Endothelial cell of umbilical vein (primary cell): ENCODE measurements around the gene ZBTB25.

Experiments used
- CTCF ChIP-seq, 2 donors: IDR thresholded peaks; 1 replicate in 1 of 2; 2 replicates in 1 of 2; pipeline ENCODE4 v1.5.1; 2011; ENCODE audit warnings: low read length in 2 of 2, mild to moderate bottlenecking in 2 of 2, moderate library complexity in 2 of 2, control low read depth in 1 of 2, inconsistent platforms in 1 of 2, low read depth in 1 of 2; ENCODE audit not compliant: insufficient read depth in 1 of 2; ENCODE audit errors: extremely low read depth in 1 of 2
- EZH2 ChIP-seq: IDR thresholded peaks from 2 replicates; pipeline ENCODE4 v1.6.1; 2012; ENCODE audit warnings: borderline replicate concordance, low read depth, mild to moderate bottlenecking, moderate library complexity, low read length, inconsistent platforms; ENCODE audit not compliant: severe bottlenecking
- FOS ChIP-seq: IDR thresholded peaks from 2 replicates; pipeline ENCODE4 v1.6.1; 2011; ENCODE audit warnings: mild to moderate bottlenecking, low read length, moderate library complexity, borderline replicate concordance; ENCODE audit not compliant: insufficient read depth
- GATA2 ChIP-seq: IDR thresholded peaks from 2 replicates; pipeline ENCODE4 v1.7.0; 2011; ENCODE audit warnings: low read depth, mild to moderate bottlenecking, moderate library complexity, mixed read lengths, low read length; ENCODE audit not compliant: insufficient read length, insufficient read depth
- JUN ChIP-seq: IDR thresholded peaks from 2 replicates; pipeline ENCODE4 v1.6.1; 2011; ENCODE audit warnings: borderline replicate concordance, low read depth; ENCODE audit not compliant: insufficient read length, insufficient read depth
- MAX ChIP-seq: IDR thresholded peaks from 2 replicates; pipeline ENCODE4 v1.6.1; 2011; ENCODE audit not compliant: insufficient read depth, insufficient read length
- POLR2A ChIP-seq: IDR thresholded peaks from 2 replicates; pipeline ENCODE4 v1.6.1; 2012; ENCODE audit warnings: low read depth, mild to moderate bottlenecking, control low read depth, low read length
- POLR2AphosphoS5 ChIP-seq: IDR thresholded peaks from 2 replicates; pipeline ENCODE4 v1.6.1; 2012; ENCODE audit warnings: low read depth, mild to moderate bottlenecking, control low read depth, low read length, moderate library complexity; ENCODE audit not compliant: insufficient read depth

- no peak for TF ChIP-seq CTCF (IDR thresholded peaks at IDR 0.05; ENCODE audit: extremely low read depth in 1 of 2, insufficient read depth in 1 of 2, low read depth in 1 of 2, low read length in 2 of 2)
- TF ChIP-seq JUN: no peak
- TF ChIP-seq EZH2: no peak
- TF ChIP-seq POLR2AphosphoS5: no peak
- no peak for TF ChIP-seq POLR2A
- TF ChIP-seq MAX: no peak
- TF ChIP-seq GATA2: no peak
- TF ChIP-seq FOS: no peak
Observed at GRCh38 chr14:64463195-64463594, 40.4 kb downstream of the ZBTB25 start.
